ENCODE measurements around the gene TAGAP. TPM values are rescaled to one million over a fixed set of nuclear protein-coding genes. Genes with fewer than 3 reads are reported as not detected.

TAGAP gene
- total RNA-seq, 1 donor from 2014 or later = 0.05 TPM

DNA sequence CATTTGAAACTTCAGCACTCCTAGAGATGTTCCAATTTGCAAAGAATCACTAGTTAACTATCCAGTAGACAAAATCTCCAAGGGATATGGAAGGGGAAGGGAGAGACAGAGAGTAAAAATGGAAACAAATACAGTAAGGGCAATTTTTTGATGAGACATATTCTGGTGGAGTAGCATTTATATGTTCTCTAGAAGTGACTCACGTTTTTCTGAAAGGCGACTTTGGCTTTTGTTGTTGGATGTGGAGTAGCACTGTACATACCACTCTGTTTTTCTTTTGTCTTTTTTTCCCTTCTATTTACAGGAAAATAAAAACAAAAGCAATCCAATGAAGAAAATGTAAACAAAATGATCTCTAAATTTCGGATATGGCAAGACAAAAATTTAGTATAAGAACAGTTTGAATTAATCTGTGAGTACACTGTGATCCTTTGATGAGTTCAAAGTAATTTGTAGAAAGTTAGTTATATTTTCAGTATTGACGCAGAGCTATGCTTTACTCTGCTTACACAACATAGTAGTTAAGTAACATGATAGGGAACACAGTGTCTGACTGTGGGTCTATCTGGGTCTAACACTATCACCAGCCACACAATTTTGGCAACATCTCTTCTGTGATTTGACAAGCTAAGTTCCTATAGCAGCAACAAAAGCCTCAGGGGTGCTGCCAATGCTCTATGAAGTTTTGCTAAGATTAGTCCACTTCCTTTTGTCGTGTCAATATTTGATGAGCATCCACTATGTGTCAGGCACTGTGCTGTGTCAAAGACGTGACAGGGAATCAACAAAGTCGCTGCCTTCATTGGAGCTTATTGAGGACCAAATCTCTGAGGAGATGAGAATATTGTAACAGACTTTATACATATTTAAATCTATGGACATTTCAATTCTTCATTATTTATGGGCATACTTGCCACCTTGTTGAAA, 27.3 kb upstream of the TAGAP start:
- DNase-seq (ENCODE audit: low read depth) = no peak

DNA sequence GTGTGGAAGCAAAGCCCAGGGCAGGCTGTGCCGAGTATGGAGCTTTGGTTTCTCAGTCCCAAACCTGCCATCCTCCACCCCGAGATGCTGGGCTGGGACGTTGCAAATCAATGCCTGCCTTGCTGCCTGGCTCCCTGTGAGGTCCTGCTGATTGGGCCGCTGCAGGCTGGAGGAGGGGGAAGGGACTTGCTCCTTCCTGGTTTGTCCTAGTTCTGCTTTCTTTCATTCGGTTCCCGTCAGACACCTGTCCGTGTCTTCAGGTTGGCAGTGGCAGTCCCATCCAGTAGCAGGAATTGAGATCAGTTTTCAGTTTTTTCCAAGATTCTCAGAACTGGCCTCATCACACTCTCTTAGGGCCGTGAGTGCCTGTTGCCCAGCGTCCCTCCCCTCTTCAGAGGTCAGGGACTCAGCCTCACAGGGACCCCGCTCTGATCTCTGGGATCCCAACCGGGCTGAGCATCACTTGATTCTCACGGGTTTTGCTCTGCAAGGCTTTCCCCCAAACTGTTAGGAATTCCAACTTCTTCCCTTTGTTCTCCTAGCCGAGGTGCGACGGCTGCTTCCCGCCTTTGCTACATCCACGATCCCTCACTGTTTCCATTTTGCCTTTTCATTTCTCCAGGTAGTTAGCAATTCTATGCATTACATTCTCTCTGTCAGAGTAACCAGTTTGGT, 24.2 kb upstream of the TAGAP start:
- DNase-seq (ENCODE audit: low read depth) = no peak

DNA sequence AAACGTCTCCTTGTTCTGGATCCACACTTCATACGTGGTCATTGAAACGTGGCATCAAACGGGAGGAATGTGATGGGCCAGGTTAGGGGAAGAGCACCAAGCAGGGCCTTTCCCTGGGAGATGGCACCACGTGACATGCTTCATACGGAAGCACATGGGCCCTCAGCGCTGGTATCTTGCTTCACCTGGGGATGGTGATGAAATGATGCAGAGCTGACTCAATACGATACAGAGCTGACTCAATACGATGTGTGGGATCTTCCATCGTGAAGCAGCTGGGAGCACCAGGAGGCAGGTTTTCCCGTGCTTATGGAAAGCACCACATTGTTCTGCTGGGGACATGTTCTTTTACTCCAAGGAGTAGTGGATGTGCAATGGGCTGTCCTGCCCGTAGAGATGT, 22.5 kb upstream of the TAGAP start:
- DNase-seq (ENCODE audit: low read depth) = no peak

DNA sequence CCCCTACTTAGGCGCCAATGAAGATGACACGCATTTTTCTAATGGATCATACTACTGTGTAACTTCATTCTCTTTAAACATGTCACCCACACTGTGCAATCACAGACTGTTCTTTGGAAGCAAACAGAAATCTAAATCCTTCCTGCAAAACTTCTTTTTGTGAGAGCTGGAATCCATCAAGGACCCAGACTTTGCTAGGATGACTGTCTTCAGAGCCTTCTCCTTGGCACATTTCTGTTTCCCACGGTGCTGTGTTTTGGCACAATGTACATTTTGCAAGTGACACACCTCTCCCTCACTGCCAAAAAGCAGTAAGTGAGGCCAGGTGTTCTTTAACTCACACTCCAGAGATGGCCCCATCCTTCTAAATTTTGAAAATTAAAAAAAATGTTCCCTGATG, 21.7 kb upstream of the TAGAP start:
- DNase-seq (ENCODE audit: low read depth) = no peak

DNA sequence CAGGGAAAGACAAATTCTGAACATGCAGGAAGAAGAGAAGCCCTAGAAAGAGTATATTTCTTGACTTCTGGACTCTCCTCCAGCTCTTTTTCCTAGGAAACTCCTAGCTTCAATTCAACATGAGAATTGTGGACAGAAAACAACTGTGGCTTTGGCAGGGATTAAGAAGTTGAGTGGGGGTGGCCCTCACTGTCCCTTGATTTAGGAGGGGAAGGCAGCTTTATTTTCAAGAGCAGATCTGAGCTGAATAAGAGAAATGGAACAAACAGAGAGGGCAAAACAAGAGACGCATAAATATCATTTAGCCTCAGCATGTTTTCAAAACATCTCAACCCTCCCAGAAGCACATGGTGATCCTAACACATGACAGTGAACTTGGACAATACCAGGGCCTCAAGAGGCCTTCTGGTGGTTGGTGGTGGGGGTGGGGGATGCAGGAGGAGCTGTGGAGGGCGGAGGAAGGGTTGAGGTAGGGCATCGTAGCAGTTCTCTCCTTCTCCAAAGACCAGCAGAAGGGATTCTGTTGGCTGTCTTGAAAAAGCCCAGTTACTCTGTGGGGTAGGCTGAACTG, 21.1 kb upstream of the TAGAP start:
- no peak for DNase-seq (ENCODE audit: low read depth)

DNA sequence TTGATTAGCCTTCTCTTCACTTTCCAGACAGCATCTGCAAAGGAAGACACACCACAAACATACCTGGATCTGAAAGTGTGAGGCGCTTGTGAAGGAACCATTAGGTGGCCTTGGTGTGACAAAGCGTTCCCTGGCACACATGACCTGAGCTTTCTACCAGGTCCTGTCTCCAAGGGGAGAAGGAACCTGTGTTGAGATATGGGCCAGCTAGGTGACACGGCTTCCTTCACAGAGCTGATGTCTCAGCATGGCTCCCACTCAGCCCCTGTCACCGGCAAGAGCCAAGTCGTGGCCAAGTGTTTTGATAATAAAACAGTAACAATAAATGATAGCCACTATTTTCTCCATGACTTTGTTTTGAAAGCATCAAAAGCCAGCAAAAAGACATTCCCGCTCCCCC, 20.3 kb upstream of the TAGAP start:
- DNase-seq (ENCODE audit: low read depth) = no peak

DNA sequence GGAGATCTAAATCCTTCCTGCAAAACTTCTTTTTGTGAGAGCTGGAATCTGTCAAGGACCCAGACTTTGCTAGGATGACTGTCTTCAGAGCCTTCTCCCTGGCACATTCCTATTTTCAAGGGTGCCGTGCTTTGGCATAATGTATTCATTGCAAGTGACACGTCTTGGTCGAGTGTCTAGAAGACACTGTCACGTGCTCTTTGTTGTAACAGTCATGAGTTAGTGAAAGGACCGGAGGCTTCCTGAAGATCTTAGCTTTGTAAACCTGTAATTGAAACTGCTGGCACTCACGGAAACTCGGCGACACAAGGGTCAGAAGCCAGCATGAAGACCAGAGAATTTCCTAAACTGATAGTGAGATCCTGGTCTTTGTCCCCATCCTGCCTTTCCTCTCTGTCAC, 19.7 kb upstream of the TAGAP start:
- no peak for DNase-seq (ENCODE audit: low read depth)

DNA sequence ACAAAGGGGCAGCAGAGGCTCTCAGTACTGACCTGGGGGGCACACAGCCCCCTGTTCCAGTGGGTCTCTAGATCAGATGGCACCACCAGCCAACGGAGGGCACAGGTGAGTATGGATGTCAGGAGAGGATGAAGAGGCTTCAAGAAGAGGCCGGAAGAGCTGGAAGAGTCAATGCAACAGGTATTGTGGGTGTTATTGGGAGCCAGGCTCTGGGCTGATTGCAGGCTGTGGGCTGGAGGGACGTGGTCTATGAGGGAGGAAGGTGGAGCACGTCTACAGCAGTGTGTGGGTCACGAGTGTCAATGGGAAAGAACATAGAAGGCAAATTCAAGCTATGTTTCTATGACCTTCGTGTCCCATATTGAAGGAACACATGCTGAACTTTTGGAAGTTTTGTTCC, 18.8 kb upstream of the TAGAP start:
- no peak for DNase-seq (ENCODE audit: low read depth)

DNA sequence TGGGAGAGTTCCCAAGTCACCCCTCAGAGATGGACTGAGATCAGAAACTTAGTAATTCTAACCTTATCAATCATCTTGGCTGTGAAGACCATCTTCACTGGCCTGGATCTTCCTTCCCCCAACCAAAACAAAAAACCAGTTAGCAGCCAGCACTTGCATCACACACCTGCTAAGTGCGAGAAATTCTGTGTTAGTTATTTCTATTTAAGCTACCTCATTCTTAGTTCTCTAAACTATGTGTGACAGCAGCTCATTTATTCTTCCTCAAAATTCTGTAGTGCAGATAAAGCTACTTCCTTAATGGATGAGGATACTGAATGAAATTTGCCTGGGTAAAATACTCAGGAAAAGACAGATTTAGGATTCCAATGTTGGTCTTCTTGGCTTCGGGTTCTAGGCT, 18.2 kb upstream of the TAGAP start:
- DNase-seq (ENCODE audit: low read depth) = no peak

DNA sequence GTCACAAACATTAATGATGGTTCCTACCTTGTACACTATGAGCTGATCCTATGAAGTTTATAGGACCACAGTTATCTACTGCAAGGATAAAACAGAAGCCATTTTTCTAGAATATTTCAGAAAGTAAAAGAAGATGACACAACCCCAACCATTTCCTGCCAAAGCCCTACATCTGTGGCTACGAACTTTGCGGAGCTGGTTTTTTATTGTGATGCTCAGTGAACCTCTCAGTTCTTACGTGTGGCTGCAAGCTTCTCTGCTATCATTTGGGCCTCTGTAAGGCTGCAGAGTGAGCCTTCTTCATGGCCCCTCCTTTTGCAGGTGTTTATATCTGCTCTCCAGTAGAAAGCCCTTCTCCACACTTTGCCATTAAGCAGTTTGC, 17.8 kb upstream of the TAGAP start:
- DNase-seq (ENCODE audit: low read depth) = no peak

DNA sequence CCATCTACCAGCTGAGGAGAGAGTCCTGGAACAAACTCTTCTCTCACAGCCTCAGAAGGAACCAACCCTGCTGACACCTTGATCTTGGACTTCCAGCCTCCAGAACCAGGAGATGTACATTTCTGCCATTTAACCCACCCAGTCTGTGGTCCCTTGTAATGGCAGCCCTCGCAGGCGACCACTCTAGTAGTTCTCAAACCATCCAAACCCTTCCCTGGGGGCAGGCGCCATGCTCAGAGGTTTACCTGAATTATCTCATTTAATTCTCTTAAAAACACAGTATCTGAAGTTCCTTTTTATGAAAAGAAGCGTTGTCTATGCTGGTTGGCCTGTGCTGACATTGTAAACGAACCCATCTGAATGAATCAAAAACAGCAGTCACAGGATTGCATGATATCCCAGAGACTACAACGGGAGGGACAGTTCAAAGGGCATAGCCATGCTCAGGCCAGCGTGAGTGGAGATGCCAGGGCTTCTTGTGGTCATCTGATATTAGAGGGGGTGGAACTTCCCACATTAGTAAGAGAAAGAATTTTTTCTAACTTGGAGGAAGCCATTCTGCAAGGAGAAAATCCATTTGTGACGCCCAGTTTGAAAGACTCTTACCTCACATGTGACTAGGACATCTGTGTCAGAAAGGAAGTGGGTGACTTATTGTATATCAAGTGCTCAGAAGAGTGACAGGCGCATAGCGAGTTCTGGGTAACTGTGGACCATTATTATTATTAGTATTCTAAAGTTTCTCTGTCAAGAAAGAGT, 17.2 kb upstream of the TAGAP start:
- DNase-seq (ENCODE audit: low read depth) = no peak

DNA sequence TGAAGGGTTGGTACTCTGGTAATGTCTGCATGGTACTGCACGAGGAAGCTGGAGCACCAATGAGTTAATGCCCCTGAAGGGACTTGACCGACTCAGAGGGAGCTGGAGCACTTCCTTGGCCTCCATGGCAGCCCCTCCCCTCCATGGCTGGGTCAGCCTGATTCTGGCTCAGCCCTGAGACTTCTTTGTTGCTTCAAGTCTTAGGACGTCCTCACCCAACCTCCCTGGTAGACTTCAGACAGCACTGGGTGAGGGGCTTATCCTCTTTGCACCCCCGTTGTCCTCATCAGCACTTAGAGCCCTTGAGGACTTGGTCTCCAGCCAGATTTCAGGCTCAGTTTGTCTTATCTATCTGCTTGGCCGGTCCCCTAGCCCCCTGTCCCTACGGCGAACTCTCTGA, 16.4 kb upstream of the TAGAP start:
- DNase-seq (ENCODE audit: low read depth) = no peak

DNA sequence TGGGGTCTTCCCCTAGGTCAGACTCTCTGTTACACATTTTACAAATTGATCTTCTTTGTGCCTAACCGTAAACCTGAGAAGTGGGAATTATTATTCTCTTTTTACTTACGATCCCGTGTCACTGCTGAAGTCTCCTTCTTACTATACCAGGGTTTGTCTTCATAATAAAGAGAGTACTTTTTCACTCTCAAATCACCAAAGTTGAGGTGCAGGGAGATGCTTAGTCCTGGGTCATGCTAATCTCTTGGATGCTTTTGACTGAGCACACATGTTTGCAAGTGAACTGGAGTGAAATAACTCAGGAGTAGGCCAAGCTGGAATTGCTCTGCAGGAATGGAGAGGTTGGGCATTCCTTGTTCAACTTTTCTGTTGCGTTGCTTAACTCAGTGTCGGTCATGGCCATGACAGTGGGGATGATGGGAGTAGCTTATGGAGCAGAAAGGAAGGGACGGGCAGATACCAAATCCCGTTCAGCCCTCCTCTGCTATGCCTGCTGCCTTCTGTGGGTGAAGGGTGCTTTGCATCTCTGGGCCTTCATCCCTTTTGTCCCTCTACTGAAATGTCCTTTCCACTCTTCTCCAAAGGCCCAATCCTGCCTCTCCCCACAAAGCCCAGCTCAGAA, 15.2 kb upstream of the TAGAP start:
- DNase-seq (ENCODE audit: low read depth) = no peak

DNA sequence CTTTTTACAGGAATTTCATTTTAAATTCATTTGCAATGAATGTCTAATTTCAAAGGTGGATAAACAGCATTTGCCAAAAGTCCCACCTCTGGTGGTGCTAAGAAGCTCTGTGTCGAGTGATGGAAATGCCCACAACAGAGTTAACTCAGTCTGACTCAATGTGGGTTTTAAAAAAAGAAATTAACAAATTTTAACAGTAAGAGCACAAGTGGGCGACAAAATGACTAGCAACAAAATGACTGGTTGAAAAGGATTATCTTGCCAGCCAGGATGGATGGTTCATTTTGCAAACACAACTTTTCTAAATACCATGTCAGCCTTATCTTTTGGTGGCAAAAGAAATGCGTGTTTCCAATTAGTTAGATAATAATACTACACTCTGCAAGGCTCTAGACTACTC, 14.3 kb upstream of the TAGAP start:
- no peak for DNase-seq (ENCODE audit: low read depth)

DNA sequence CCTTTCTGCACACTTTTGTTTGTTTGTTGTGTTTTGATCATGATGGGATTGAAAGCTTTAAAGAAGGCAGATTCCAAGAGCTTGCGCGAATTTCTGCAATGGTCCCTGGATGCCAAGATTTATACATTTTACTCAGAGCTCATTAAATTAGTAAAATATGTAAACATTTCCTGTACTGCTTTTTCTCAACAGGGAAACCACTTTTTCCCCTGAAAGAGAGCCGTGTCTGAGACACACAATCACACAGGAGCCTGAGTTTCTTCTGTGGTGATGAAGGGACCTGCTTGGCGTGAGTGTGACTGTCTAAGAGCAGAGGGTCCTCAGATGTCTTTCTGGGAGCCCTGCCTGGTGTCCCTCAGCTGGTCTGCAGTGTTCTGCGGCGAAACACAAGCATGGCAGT, 12.1 kb upstream of the TAGAP start:
- DNase-seq (ENCODE audit: low read depth) = no peak

DNA sequence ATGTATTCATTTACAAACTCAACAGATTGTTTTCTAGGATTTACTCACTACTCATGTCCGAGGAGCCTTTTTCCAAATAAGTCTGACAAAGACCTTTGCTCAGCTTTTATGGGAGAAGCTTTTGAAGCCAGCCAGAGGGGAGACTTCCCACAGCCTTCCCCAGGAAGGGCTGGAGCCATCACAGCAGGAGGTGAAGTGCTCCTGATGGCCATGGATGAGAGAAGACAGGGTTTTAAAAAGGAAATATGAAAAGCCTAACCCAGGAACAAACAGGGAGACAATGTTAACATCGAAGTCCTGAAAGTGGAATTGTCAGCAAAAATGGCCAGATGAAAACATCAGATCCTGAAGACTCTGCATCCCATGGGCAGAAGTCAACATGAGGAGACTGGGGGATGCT, 11.6 kb upstream of the TAGAP start:
- DNase-seq (ENCODE audit: low read depth) = no peak

DNA sequence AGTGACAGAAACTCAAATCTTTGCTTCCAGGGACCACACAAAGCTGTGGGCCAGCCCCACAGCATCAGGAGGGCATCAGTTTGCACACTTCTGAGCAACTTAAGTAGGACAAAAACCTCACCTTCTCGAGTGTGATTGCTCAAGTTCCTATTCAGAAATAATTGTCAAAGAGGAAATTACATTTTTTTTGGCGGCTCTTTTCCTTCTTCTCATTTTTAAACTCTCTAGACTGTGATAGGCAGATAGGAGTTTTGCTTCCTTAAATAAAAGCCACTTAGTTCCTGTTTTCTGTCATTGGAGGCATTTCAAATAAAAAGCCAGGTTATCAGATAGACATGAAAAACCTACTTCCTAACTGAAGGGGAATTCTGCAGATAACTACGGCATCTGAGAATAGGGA, 11.2 kb upstream of the TAGAP start:
- no peak for DNase-seq (ENCODE audit: low read depth)

DNA sequence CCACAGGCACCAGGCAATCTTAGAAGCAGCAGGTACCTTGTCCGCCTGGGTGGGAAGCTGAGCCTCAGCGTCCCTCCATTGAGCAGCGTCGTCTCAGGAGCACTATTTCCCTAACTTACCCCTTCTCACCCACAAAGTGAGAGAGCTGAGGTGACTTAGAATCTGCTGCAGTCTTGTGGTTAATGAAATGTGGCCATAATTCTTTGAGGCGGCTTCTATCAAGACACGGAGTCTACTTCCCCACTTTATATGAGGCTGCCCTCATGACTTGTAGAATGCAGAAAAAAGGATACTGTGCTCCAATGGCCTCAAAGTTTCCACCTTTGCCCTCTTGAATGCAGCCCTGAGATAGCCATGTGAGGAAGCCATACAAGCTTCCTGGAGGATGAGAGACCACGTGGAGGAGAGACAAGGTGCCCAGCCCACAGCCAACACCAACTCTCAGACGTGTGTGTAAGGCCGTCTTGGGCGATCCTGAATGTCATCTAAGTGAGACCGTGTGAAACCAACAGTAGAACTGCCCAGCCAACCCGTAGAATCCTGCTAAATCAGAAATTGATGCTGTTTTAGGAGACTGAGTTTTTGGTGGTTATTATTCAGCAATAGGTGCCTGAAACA, 9.1 kb upstream of the TAGAP start:
- no peak for DNase-seq (ENCODE audit: low read depth)

DNA sequence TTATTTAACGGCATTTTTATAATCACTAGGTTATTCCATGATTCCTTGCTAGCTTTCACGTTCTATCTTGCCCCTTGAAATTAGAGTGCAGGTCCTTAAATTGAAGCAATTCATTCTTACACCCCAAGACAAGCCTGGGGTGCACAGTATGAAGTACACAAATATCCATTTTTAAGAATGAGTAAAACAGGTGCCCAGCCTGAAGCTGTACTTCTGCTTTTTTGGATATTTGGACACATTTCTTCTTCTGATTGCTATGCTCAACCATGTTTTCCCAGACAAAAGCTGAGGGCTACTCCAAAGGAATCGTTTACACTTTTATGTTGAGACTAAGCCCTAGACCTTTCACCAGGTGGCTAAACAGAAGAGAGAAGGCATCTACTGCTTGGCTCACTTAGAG, 7.9 kb upstream of the TAGAP start:
- no peak for DNase-seq (ENCODE audit: low read depth)

DNA sequence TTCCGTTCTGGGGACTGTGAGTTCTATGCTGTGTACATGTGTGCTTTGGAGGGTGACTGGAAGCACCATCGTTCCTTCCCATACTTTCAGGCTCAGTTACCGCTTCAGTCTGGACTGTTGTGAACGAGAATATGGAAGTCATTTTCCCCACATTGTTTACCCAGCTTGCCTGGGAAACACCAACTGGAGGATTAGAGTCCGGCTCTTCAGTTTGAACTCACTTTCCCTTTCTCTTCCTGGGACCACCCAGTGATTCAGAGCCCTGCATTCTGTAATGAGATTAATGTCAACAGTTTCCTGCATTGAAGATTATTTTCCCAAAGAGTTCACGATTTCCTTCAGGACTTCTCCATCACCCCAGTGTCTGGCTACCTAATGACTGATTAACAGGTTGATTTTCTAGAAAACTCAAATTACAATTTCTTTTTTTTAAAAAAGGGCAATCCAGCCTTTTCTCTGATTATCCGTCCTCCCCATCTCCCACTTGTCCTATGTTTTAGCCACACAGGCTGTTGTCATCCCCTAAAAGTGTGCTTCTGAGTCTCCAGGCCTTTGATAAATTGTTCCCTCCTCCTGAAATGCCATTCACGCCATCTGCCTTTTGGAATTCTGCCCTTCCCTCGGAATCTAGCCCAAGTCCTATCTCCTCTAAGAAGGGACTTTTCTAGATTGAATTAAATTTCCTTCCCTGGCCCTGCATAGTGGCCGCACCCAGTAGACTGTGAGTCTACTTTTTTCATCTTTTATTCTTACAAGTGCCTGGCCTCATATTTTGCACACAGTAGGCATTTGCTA, 3.3 kb upstream of the TAGAP start:
- peak; percentile 23 for DNase-seq (ENCODE audit: low read depth)
